Neural cell (in vitro differentiated cells): ENCODE measurements around the gene DOCK10.

Experiments
- CTCF ChIP-seq: fragments of 450-650 bp; IDR thresholded peaks from 2 replicates; pipeline ENCODE4 v1.5.1; 2014; ENCODE audit warnings: antibody characterized with exemption, mild to moderate bottlenecking, moderate library complexity; ENCODE audit not compliant: poor library complexity, severe bottlenecking
- EP300 ChIP-seq: fragments of 450-650 bp; conservative IDR thresholded peaks from 2 replicates; pipeline ENCODE4 v1.6.1; 2014; ENCODE audit warnings: antibody characterized with exemption, mild to moderate bottlenecking, moderate library complexity; ENCODE audit not compliant: poor library complexity, severe bottlenecking
- EZH2 ChIP-seq: fragments of 200-600, 300-800 bp; shearing (Covaris generic), sonication (generic); IDR thresholded peaks from 2 replicates; pipeline ENCODE4 v1.6.1; 2014; ENCODE audit warnings: antibody characterized with exemption, low read length, borderline replicate concordance, mild to moderate bottlenecking; ENCODE audit not compliant: insufficient read depth, poor library complexity, severe bottlenecking

DNA sequence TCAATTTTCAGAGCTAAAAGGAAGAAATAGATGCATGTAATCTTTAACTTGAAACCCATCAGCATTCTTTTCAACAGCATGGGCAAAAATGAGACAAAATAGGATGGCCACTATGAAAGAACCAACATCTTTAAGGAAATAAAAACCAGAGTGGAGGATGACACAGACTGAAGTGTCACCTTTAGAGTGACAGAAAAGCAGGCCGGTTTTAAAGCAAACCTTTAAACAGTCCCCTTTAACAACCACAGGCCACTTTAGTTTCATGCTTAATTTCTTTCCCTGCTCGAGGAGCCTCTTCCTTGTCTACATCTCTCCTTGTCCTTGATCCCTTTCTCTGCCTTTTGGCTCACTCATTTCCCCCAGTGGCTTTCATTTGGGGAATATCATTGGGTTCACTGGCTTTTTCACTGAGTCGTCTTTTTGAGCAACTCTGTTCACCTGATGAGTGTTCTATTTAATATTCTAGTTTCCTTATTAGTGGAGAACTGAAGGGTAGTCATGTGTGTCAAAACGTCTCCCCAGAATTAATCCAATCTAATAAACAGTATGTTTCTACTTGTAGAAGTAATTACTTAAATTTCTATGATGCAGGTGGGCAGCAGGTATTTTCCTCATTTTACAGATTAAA, 72.5 kb downstream of the DOCK10 start:
- TF ChIP-seq CTCF, result no peak
- no peak for TF ChIP-seq EP300
- no peak for TF ChIP-seq EZH2
